GOT3 (cell line): ENCODE measurements around the gene WSB2.
"Not testable (repeated sequence)": the region's sequence is repeated elsewhere in the genome, so short reads cannot be mapped to it uniquely, and the experiment has no call there.

Source experiments
- DNase-seq: peaks from one replicate; lab custom pipeline; 2025; ENCODE audit warnings: mixed read lengths; lab: John Stamatoyannopoulos, UW

The WSB2 gene

GRCh38 chr12:118034429-118035189 is 26.4 kb downstream of the WSB2 start:
- no peak for DNase-seq

DNA sequence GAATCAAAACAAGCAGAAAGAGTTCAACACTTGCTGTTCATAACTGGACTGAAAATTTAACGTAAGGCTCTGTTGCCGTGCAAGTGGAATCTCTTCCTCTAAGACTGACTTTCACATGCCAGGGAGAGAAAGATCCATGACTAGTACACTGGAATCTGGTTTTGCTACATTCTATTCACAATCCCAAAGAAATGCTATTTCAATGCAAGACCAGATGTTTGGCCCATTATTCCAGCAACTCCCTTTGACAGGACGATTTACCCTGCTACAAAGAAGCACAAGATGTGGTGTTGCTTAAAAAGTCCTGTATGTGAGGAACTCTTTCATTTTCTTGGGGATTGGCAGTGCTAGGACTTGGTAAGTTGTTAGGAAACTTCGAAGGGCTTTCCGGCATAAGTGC is 27.1 kb downstream of the WSB2 start:
- no peak for DNase-seq

GRCh38 chr12:118033323-118033722 is 27.7 kb downstream of the WSB2 start:
- no peak for DNase-seq

- DNase-seq = no peak
Measured at GRCh38 chr12:118032188-118032587, 28.8 kb downstream of the WSB2 start.

DNA sequence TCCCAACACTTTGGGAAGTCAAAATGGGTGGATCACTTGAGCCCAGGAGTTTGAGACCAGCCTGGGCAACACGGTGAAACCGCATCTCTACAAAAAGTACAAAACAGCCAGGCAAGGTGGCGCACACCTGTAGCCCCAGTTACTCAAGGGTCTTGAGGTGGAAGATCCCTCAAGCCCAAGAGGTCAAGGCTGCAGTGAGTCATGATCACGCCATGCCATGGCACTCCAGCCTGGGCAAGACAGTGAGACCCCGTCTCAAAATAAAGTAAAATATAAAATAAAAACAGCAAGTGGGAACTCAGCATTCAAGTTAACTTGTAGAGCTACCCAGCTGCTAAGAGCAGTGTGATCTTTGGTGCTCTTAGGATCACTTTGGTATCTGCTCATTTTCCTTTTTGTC is 31.8 kb downstream of the WSB2 start:
- DNase-seq = no peak

DNA sequence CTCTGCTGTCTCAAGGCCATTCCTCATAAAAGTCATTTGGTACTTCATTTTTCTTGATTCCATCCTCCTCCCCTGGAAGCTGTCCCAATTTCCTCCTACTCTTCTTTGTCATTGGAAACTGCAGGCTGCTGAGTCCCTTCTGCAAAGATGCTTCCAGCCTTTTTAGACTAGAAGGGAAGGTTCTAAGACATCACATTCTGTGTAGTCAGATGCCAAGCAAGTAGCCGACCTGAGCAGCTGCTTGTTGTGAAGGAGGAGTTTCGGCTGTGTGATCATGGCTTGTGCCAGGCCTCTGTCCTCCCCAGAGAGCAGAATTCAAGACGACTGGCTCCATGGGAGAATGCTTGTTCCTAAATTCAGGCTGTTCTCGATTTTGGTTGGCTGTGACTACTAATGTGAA is 35.8 kb downstream of the WSB2 start:
- DNase-seq = no peak

DNA sequence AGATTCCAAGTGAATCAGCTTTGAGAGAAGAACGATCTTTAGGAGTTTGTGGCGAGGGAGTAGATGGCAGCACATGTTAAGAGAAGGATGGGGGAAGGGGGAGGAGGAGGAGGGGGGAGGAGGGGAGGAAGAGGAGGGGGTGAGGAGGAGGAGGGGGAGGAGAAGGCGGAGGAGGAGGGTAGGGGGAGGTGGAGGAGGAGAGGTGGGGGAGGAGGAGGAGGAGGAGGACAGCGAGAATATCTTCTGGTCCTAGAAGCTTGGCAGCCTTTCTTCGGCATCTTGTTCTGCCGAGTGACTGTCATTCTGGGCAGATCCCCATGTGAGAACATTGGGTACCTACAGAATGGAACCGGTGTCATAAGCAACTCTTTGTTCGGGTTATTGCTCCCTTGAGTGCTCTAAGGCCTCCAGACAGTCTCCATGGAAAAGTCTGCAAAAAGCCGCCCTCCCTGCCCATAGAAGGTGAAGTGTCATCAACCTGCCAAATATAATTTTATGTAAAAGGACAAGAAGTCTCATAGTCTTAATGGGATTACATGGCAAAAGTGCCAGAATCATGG is 37.6 kb downstream of the WSB2 start:
- DNase-seq = no peak

- DNase-seq = no peak
Measured at GRCh38 chr12:118022728-118023109, 38.3 kb downstream of the WSB2 start.

GRCh38 chr12:118022097-118022727 is 38.8 kb downstream of the WSB2 start:
- DNase-seq = not testable (repeated sequence)

- no peak for DNase-seq
Measured at GRCh38 chr12:118020036-118020435, 40.9 kb downstream of the WSB2 start.

DNA sequence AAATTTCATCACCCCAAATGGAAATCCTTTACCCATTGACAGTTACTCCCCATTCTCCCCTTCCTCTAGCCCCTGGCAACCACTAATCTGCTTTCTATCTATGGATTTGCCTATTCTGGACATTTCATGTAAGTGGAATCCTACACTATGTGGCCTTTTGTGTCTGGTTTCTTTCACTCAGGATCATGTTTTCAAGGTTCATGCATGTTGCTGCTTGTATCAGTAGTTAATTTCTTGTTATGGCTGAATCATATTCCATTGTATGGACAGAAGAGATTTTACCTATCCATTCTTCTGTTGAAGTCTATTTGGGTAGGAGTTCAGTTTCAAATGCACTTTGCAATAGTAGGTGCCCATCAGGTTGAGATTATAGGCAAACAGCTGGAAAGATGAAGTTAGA is 43.1 kb downstream of the WSB2 start:
- no peak for DNase-seq

GRCh38 chr12:118016424-118017264 is 44.3 kb downstream of the WSB2 start, which contains the start of gene RFC5:
TSS of gene RFC5 (plus strand) at chr12:118016703. CDS start at chr12:118016828, 125 bp downstream.
- peak; percentile 87 for DNase-seq

DNA sequence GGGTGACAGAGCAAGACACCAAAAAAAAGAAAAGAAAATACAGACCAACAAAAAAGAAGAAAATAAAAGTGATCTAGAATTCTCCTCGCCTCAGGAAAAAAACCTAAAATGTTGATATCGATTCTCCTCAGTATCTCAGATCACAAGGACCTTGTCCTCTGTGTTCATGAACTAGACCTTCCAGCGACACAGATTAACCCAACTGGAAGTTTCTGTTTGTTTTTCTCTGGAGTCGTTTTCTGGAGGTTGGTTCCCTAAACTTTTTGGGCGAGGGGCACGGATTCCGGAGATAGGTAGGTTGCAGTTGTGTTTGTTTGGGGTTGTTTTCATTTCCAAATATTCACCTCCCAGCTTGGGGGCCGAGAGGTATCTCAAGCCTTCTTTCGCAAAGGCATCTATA is 45.0 kb downstream of the WSB2 start:
- DNase-seq = no peak

DNA sequence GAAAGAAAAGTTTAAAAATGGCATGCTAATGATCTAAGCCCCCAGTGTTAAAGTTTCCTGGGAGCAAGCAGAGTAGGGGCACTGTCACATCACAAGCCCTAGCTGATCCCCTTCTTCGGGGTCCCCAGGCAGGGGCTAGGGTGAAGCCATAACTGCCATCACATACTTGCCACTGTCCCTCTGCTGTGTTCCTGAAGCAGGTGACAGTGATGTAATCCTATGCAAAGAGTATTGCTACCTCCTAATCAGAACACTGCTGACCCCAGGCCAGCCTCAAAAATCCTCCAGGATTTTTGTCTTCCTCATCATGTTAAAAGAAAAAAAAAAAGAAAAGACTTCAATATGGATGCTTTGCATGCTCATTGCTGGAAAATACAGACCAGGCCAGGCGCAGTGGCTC is 45.7 kb downstream of the WSB2 start:
- no peak for DNase-seq

DNA sequence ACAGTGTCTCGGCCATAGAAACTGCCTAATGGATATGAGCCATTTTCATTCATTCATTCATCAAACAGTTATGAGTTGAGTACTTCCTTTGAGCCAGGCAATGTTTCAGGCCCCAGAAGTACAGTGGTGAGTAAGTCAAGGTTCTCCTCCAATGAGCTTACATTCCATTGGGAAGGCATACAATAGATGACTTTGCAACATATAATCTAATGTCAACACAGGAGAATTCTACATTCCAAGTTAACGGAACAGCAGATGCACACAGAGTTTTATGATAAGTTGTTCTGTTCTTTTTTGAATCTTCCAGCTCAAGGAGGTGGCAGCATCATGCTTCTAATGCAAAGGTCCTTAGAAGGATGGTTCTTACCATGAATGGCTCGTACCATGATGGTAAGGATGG is 47.7 kb downstream of the WSB2 start:
- DNase-seq = no peak

GRCh38 chr12:118011961-118012360 is 49.0 kb downstream of the WSB2 start:
- no peak for DNase-seq

GRCh38 chr12:118011377-118011776 is 49.6 kb downstream of the WSB2 start:
- no peak for DNase-seq

- no peak for DNase-seq
Measured at GRCh38 chr12:118010903-118011302, 50.1 kb downstream of the WSB2 start.

- not testable (repeated sequence) for DNase-seq
Measured at GRCh38 chr12:117999806-118000205, 61.2 kb downstream of the WSB2 start.

DNA sequence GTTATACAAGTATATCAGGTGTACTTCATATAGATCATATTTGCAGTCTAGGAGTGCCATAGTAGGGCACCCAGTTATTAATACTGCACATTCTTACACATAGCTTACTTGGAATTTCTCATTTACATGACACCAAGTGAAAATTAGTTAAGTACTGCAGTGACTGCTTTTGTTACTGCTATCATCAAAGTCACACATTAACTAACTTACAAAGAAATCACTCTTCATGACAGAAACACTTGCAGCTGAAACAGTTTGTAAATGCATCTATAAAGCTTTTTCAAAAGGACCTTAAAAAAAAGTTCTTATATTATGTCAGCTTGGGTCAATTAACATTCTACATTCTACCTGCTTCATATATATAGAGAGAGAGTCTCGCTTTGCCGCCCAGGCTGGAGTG is 62.3 kb downstream of the WSB2 start:
- DNase-seq = no peak

- DNase-seq = no peak
Measured at GRCh38 chr12:117994551-117995438, 66.2 kb downstream of the WSB2 start.
